Lower lobe of right lung (tissue), 2 donors: ENCODE measurements around the gene VGF. TPM values are rescaled to one million over a fixed set of nuclear protein-coding genes. Genes with fewer than 3 reads are reported as not detected.
"Not testable (repeated sequence)": the region's sequence is repeated elsewhere in the genome, so short reads cannot be mapped to it uniquely, and the experiment has no call there.

Experiments used
- ATAC-seq, 2 donors: fragments of 200-7000 bp; cut with Tn5 transposase; one replicate each; pipeline ENCODE4 v1.9.1; 2020 to 2022; ENCODE audit warnings: mild to moderate bottlenecking in 2 of 2, moderate library complexity in 2 of 2
- DNase-seq: peaks from one replicate; pipeline ENCODE4 v3.0.0-alpha.2; 2020
- H3K27ac ChIP-seq: fragments of 200-600 bp; one replicate; pipeline ENCODE4 v1.8.0; 2022
- H3K27me3 ChIP-seq: fragments of 200-600 bp; one replicate; pipeline ENCODE4 v1.8.0; 2022; ENCODE audit warnings: low read depth
- H3K36me3 ChIP-seq: fragments of 200-600 bp; one replicate; pipeline ENCODE4 v1.8.0; 2022; ENCODE audit warnings: mild to moderate bottlenecking
- H3K4me1 ChIP-seq: fragments of 200-600 bp; one replicate; pipeline ENCODE4 v1.8.0; 2022
- H3K4me3 ChIP-seq: fragments of 200-600 bp; one replicate; pipeline ENCODE4 v1.8.0; 2022; ENCODE audit warnings: mild to moderate bottlenecking
- H3K9me3 ChIP-seq: fragments of 200-600 bp; one replicate; pipeline ENCODE4 v1.8.0; 2022
- intact Hi-C: fragments of 100-400 bp; cut with DNase I; formaldehyde crosslinking; loops from one replicate; pipeline ENCODE4 v1.11.0; 2022
- microRNA-seq: library from miRNA; unstranded; fragments of <30 nt; microRNA quantifications from one replicate; pipeline ENCODE4 v1.2.0, GENCODE V29; 2020; ENCODE audit warnings: borderline number of aligned reads
- total RNA-seq: library from RNA; stranded (reverse); fragmentation: NEBNext Ultra II Directional; extraction: Animal tissue kit (Norgen Biotek cat#: 25700); gene quantifications from one replicate; pipeline ENCODE4 v1.2.1, GENCODE V29; 2021
- TF ChIP-seq, protein P1 (sequence below): fragments of 200-600 bp; IDR thresholded peaks from one replicate; pipeline ENCODE4 v1.8.0; 2022; ENCODE audit warnings: antibody characterized with exemption, mild to moderate bottlenecking
- donor health status: DM: no; HTN: yes; CAD: no; lungs with severe emphysema.

Gene VGF
- total RNA-seq, 1 donor from 2014 or later = 0.15 TPM

DNA sequence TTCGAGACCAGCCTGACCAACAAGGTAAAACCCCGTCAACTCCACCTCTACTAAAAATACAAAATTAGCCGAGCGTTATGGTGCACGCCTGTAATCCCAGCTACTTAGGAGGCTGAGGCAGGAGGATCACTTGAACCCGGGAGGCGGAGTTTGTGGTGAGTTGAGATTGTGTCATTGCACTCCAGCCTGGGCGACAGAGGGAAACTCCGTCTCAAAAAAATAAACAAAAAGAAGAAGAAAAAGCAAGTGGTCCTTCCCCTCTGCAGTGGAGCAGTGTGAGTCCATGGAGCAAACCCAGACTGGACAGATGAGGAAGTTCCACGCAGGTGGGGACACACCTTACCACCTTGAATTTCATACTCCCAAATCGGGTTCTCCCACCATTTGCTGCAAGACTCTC is 51.5 kb downstream of the VGF start:
- Histone ChIP-seq H3K4me3 (no peak overlapping the region), H3K27ac (no peak overlapping the region), H3K36me3 (no peaks in the 10 kb centered on the region), H3K9me3 (no peaks in the 10 kb centered on the region), H3K27me3 (no peaks in the 10 kb centered on the region), H3K4me1 (peaks cover 33% of the 10 kb centered on the region)
- TF ChIP-seq, protein P1, sequence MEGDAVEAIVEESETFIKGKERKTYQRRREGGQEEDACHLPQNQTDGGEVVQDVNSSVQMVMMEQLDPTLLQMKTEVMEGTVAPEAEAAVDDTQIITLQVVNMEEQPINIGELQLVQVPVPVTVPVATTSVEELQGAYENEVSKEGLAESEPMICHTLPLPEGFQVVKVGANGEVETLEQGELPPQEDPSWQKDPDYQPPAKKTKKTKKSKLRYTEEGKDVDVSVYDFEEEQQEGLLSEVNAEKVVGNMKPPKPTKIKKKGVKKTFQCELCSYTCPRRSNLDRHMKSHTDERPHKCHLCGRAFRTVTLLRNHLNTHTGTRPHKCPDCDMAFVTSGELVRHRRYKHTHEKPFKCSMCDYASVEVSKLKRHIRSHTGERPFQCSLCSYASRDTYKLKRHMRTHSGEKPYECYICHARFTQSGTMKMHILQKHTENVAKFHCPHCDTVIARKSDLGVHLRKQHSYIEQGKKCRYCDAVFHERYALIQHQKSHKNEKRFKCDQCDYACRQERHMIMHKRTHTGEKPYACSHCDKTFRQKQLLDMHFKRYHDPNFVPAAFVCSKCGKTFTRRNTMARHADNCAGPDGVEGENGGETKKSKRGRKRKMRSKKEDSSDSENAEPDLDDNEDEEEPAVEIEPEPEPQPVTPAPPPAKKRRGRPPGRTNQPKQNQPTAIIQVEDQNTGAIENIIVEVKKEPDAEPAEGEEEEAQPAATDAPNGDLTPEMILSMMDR = no peak
- no peak for DNase-seq
- ATAC-seq = no peak
- intact Hi-C loops = no loop called here

- intact Hi-C loops, DNase-seq, H3K4me3 ChIP-seq, H3K36me3 ChIP-seq, ATAC-seq, H3K9me3 ChIP-seq, H3K27ac ChIP-seq, H3K27me3 ChIP-seq: not testable (repeated sequence)
- peaks cover 36% of the 10 kb centered on the region for H3K4me1 ChIP-seq
Observed at GRCh38 chr7:101113140-101113539, 52.2 kb downstream of the VGF start.

Small RNA genes lying within 50 kb of the gene (microRNA-seq; reads per million reads assigned to microRNA genes)
- not detected for gene MIR4653

Other genes with a start within 250 kb of the VGF start
- 1.7 TPM for gene MUC3A, start 216.0 kb downstream of the VGF start, total RNA-seq
- gene MUC12, start 196.0 kb downstream of the VGF start, total RNA-seq = 1.2 TPM
- gene MUC17, start 145.5 kb downstream of the VGF start, total RNA-seq = not detected
- 61.9 TPM for gene TRIM56, start 80.1 kb downstream of the VGF start, total RNA-seq
- gene SERPINE1, start 38.5 kb downstream of the VGF start, total RNA-seq = 15.4 TPM
- gene AP1S1, start 11.1 kb downstream of the VGF start, total RNA-seq = 28.4 TPM
- gene NAT16, start 14.7 kb upstream of the VGF start, total RNA-seq = not detected
- not detected for gene MOGAT3, start 35.5 kb upstream of the VGF start, total RNA-seq
- 87.9 TPM for gene PLOD3, start 52.0 kb upstream of the VGF start, total RNA-seq
- gene ZNHIT1, start 52.6 kb upstream of the VGF start, total RNA-seq = 55.4 TPM
- 11.1 TPM for gene CLDN15, start 72.2 kb upstream of the VGF start, total RNA-seq
- gene FIS1, start 79.5 kb upstream of the VGF start, total RNA-seq = 133 TPM
- 19.4 TPM for gene IFT22, start 156.2 kb upstream of the VGF start, total RNA-seq
- 0.24 TPM for gene COL26A1, start 197.3 kb upstream of the VGF start, total RNA-seq